Measurements from ENCODE around the gene MRPL33. TPM values are rescaled to one million over a fixed set of nuclear protein-coding genes. Genes with fewer than 3 reads are reported as not detected.

MRPL33 gene
- total and polyA plus RNA-seq, 2 of the 13 experiments (the other 11 are each of a cell fraction or from before 2014, with no cell fraction given), result 69.7 to 218 TPM

DNA sequence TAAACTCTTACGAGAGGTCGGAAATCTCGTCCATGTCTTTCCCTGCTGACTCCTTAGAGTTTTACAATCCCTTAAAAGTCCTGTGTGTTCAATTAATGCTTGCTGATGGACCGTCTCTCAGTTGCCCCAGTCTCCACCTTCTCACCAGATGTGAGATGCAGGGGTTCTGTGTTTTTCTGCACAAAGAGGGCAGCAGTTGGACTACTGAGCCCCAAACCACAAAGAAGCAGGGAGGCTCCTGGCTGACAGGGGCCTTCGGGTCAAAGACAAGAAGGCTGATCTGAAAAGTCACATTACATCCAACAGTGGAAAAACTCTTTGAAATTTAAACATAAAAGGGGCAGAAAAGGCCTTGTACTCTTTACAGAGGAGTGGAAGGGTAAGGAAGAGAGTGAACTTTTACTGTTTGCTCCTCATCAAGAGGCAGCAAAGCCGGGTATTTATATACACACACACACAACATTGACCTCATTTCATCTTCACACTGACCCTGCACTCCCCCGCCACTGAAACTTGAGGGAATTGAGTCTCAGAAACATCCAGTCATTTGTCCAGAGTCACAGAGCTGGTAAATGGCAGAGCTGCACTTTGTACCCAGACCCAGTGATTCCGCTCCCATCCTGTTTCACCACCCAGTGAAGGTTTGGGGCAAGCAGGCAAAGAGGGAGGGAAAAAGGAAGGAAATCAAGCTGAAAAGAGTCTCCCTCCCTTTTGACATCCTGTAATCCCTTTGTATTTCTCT lies 23.7 kb downstream of the MRPL33 start (continued):
- TF ChIP-seq GFI1 (CRISPR knock-in tag; IDR thresholded peaks at IDR 0.05; ENCODE audit: borderline replicate concordance) (no peak), ZSCAN25 (CRISPR knock-in tag; IDR thresholded peaks at IDR 0.05) (0 out of 2 replicates have a peak, but pooled peaks have one; percentile 41), ZNF7 (CRISPR knock-in tag; IDR thresholded peaks at IDR 0.05) (0 out of 2 replicates have a peak, but pooled peaks have one; percentile 3), SMAD9 (CRISPR knock-in tag; IDR thresholded peaks at IDR 0.05) (no peak), RFXAP (CRISPR knock-in tag; IDR thresholded peaks at IDR 0.05; ENCODE audit: borderline replicate concordance) (no peak), SOX6 (IDR thresholded peaks at IDR 0.05) (no peak), SOX6 (CRISPR knock-in tag; IDR thresholded peaks at IDR 0.05) (peak; percentile 48; the same call in 1 of the 2 replicates), TBX3 (IDR thresholded peaks at IDR 0.05; ENCODE audit: borderline replicate concordance) (no peak), KAT2B (IDR thresholded peaks at IDR 0.05; ENCODE audit: borderline replicate concordance, low read depth, low read length) (no peak), CREB1 (IDR thresholded peaks at IDR 0.05) (no peak), CREB1 (CRISPR knock-in tag; IDR thresholded peaks at IDR 0.05) (no peak), ZNF331 (CRISPR knock-in tag; IDR thresholded peaks at IDR 0.05) (peak; percentile 80; the same call in 1 of the 2 replicates), BRF2 (CRISPR knock-in tag; IDR thresholded peaks at IDR 0.05) (no peak), CBX5 (CRISPR knock-in tag; IDR thresholded peaks at IDR 0.05; ENCODE audit: borderline replicate concordance) (0 out of 2 replicates have a peak, but pooled peaks have one; percentile 25), HNF4G (IDR thresholded peaks at IDR 0.05; ENCODE audit: borderline replicate concordance, low read depth, low read length) (peak; percentile 71), HNF4G (CRISPR knock-in tag; IDR thresholded peaks at IDR 0.05; ENCODE audit: borderline replicate concordance, low read depth) (no peak), KDM1A (CRISPR knock-in tag; IDR thresholded peaks at IDR 0.05) (peak; percentile 46; the same call in 1 of the 2 replicates), IKZF1 (IDR thresholded peaks at IDR 0.05) (no peak), ZNF737 (CRISPR knock-in tag; IDR thresholded peaks at IDR 0.05; ENCODE audit: borderline replicate concordance) (peak; percentile 31; the same call in 1 of the 2 replicates)
- TF ChIP-seq, protein P1, sequence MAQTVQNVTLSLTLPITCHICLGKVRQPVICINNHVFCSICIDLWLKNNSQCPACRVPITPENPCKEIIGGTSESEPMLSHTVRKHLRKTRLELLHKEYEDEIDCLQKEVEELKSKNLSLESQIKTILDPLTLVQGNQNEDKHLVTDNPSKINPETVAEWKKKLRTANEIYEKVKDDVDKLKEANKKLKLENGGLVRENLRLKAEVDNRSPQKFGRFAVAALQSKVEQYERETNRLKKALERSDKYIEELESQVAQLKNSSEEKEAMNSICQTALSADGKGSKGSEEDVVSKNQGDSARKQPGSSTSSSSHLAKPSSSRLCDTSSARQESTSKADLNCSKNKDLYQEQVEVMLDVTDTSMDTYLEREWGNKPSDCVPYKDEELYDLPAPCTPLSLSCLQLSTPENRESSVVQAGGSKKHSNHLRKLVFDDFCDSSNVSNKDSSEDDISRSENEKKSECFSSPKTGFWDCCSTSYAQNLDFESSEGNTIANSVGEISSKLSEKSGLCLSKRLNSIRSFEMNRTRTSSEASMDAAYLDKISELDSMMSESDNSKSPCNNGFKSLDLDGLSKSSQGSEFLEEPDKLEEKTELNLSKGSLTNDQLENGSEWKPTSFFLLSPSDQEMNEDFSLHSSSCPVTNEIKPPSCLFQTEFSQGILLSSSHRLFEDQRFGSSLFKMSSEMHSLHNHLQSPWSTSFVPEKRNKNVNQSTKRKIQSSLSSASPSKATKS (CRISPR knock-in tag; IDR thresholded peaks at IDR 0.05), result no peak
- TF ChIP-seq, protein P2, sequence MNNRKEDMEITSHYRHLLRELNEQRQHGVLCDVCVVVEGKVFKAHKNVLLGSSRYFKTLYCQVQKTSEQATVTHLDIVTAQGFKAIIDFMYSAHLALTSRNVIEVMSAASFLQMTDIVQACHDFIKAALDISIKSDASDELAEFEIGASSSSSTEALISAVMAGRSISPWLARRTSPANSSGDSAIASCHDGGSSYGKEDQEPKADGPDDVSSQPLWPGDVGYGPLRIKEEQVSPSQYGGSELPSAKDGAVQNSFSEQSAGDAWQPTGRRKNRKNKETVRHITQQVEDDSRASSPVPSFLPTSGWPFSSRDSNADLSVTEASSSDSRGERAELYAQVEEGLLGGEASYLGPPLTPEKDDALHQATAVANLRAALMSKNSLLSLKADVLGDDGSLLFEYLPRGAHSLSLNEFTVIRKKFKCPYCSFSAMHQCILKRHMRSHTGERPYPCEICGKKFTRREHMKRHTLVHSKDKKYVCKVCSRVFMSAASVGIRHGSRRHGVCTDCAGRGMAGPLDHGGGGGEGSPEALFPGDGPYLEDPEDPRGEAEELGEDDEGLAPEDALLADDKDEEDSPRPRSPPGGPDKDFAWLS (CRISPR knock-in tag; IDR thresholded peaks at IDR 0.05; ENCODE audit: borderline replicate concordance), result peak; percentile 35; the same call in 1 of the 2 replicates
- TF ChIP-seq, protein P3, sequence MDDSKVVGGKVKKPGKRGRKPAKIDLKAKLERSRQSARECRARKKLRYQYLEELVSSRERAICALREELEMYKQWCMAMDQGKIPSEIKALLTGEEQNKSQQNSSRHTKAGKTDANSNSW (CRISPR knock-in tag; IDR thresholded peaks at IDR 0.05; ENCODE audit: borderline replicate concordance), result no peak
